ENCODE measurements around the gene EMILIN1. TPM values are rescaled to one million over a fixed set of nuclear protein-coding genes. Genes with fewer than 3 reads are reported as not detected.

EMILIN1 gene
- total and polyA plus RNA-seq, 2 donors (not counting 1 experiment from before 2014, with no cell fraction given): 46.8 to 187 TPM

DNA sequence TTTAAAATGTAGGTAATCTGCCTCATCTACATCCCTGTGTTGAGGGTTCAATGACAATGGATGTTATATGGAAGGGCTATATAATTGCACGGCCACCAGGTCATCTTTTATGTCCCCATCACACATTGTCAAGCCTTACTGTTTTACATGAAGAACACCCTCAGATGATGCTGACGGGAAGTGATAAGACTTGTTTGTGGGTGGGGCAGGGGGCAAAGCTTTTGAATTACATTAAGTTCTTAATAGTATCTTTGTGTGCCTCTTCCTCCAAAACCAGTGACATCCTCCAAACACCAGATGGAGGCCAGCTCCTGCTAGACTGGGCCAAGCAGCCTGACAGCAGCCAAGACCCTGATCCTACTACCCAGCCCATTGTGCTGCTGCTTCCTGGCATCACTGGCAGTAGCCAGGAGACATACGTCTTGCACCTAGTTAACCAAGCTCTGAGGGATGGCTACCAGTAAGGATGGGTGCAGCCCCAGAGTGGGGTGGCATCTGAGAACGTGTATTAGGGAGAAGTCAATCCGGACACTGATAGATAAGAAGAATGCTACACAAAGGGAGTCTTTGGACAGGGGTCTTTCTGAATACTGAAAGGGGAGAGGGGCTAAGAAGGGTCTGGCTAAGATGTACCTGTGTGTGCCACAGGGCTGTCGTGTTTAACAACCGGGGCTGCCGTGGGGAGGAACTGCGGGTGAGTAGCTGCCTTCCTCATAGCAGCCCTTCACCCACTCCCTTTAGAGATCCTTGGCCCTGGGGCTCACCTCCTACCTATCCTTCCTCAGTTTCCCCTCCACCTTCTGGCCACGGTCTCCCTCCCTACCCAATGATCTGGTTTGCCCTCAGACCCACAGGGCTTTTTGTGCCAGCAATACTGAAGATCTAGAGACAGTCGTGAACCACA lies 50.5 kb downstream of the EMILIN1 start:
- H3K9ac ChIP-seq (ENCODE audit: insufficient read depth, low read length): no peak overlapping the region
- DNase-seq (ENCODE audit: low read depth in 2 of 2): no peak
- H3K36me3 ChIP-seq (ENCODE audit: control insufficient read depth, insufficient read depth, low read length): peaks cover 18% of the 10 kb centered on the region
- H3K4me1 ChIP-seq (ENCODE audit: control insufficient read depth, extremely low read depth, insufficient read depth, low read length): peaks cover 4% of the 10 kb centered on the region
- H2AFZ ChIP-seq (ENCODE audit: low read length): no peak overlapping the region
- no peak overlapping the region for H3K27ac ChIP-seq (ENCODE audit: insufficient read depth, low read length)
- H4K20me1 ChIP-seq (ENCODE audit: control insufficient read depth, extremely low read depth, insufficient read depth, low read length): no peaks in the 10 kb centered on the region
- H3K4me2 ChIP-seq (ENCODE audit: extremely low read depth, insufficient read depth, low read length): no peak overlapping the region
- no peak overlapping the region for H3K4me3 ChIP-seq (replicated peaks in 1 of 4; ENCODE audit: control extremely low read depth in 1 of 4, insufficient read depth in 1 of 4, low read depth in 3 of 4, low read length in 4 of 4)
- H3K79me2 ChIP-seq (ENCODE audit: control insufficient read depth, insufficient read depth, low read length): peaks cover 12% of the 10 kb centered on the region
- TF ChIP-seq, protein P1, sequence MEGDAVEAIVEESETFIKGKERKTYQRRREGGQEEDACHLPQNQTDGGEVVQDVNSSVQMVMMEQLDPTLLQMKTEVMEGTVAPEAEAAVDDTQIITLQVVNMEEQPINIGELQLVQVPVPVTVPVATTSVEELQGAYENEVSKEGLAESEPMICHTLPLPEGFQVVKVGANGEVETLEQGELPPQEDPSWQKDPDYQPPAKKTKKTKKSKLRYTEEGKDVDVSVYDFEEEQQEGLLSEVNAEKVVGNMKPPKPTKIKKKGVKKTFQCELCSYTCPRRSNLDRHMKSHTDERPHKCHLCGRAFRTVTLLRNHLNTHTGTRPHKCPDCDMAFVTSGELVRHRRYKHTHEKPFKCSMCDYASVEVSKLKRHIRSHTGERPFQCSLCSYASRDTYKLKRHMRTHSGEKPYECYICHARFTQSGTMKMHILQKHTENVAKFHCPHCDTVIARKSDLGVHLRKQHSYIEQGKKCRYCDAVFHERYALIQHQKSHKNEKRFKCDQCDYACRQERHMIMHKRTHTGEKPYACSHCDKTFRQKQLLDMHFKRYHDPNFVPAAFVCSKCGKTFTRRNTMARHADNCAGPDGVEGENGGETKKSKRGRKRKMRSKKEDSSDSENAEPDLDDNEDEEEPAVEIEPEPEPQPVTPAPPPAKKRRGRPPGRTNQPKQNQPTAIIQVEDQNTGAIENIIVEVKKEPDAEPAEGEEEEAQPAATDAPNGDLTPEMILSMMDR (conservative IDR thresholded peaks at IDR 0.05 in 1 of 2, IDR thresholded peaks at IDR 0.05 in 1 of 2; ENCODE audit: low read depth in 1 of 2, low read length in 2 of 2): no peak
- no peak for TF ChIP-seq EZH2 (IDR thresholded peaks at IDR 0.05; ENCODE audit: low read length, missing control alignments)
- H3K27me3 ChIP-seq (ENCODE audit: control insufficient read depth, insufficient read depth, low read length): no peaks in the 10 kb centered on the region
- H3K9me3 ChIP-seq (ENCODE audit: control insufficient read depth, insufficient read depth, low read depth, low read length): no peaks in the 10 kb centered on the region

DNA sequence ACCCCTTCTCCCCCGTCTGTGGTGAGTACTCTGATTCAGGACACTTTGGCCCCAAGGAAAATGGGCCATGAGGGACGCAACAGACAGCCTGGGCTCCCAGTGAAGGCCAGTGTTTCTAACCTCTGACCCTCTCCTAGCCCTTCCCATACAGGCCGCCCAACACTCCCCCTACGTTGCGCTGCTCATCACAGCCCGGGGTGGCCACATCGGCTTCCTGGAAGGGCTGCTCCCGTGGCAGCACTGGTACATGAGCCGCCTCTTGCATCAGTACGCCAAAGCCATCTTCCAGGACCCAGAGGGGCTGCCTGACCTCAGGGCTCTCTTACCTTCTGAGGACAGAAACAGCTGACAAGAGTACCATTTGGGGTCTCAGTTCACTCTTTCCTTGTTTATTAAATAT lies 52.0 kb downstream of the EMILIN1 start:
- no peaks in the 10 kb centered on the region for H3K9me3 ChIP-seq (ENCODE audit: control insufficient read depth, insufficient read depth, low read depth, low read length)
- H3K27ac ChIP-seq (ENCODE audit: insufficient read depth, low read length): no peak overlapping the region
- H4K20me1 ChIP-seq (ENCODE audit: control insufficient read depth, extremely low read depth, insufficient read depth, low read length): no peaks in the 10 kb centered on the region
- no peak overlapping the region for H3K4me2 ChIP-seq (ENCODE audit: extremely low read depth, insufficient read depth, low read length)
- no peak overlapping the region for H3K4me3 ChIP-seq (replicated peaks in 1 of 4; ENCODE audit: control extremely low read depth in 1 of 4, insufficient read depth in 1 of 4, low read depth in 3 of 4, low read length in 4 of 4)
- peaks cover 18% of the 10 kb centered on the region for H3K36me3 ChIP-seq (ENCODE audit: control insufficient read depth, insufficient read depth, low read length)
- H2AFZ ChIP-seq (ENCODE audit: low read length): no peak overlapping the region
- no peak for DNase-seq (ENCODE audit: low read depth in 2 of 2)
- no peak overlapping the region for H3K9ac ChIP-seq (ENCODE audit: insufficient read depth, low read length)
- peaks cover 15% of the 10 kb centered on the region for H3K79me2 ChIP-seq (ENCODE audit: control insufficient read depth, insufficient read depth, low read length)
- no peak for TF ChIP-seq EZH2 (IDR thresholded peaks at IDR 0.05; ENCODE audit: low read length, missing control alignments)
- TF ChIP-seq, protein P1 (conservative IDR thresholded peaks at IDR 0.05 in 1 of 2, IDR thresholded peaks at IDR 0.05 in 1 of 2; ENCODE audit: low read depth in 1 of 2, low read length in 2 of 2): no peak
- peaks cover 4% of the 10 kb centered on the region for H3K4me1 ChIP-seq (ENCODE audit: control insufficient read depth, extremely low read depth, insufficient read depth, low read length)
- H3K27me3 ChIP-seq (ENCODE audit: control insufficient read depth, insufficient read depth, low read length): no peaks in the 10 kb centered on the region

DNA sequence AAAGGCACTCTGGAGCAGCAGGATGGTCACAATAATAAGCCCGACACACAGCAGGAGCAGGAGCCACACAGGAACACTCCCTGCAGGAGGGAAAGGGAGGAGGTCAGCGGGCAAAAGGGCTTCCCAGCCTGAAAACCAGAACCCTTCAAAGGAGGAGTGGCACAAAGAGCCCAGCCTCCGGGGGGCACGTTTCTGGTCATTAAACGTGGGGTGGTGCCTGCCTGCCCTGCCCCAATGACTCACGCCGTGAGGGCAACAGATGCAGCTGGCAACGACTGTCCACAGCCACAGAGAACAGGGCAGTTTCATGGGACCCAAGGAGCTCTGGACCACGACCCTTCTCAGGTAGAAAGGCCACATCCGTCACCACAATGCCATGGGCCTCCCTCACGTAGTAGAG lies 53.0 kb downstream of the EMILIN1 start:
- no peaks in the 10 kb centered on the region for H3K27me3 ChIP-seq (ENCODE audit: control insufficient read depth, insufficient read depth, low read length)
- H3K27ac ChIP-seq (ENCODE audit: insufficient read depth, low read length): no peak overlapping the region
- no peak overlapping the region for H3K4me3 ChIP-seq (replicated peaks in 1 of 4; ENCODE audit: control extremely low read depth in 1 of 4, insufficient read depth in 1 of 4, low read depth in 3 of 4, low read length in 4 of 4)
- H3K36me3 ChIP-seq (ENCODE audit: control insufficient read depth, insufficient read depth, low read length): peaks cover 18% of the 10 kb centered on the region
- H2AFZ ChIP-seq (ENCODE audit: low read length): no peak overlapping the region
- H3K79me2 ChIP-seq (ENCODE audit: control insufficient read depth, insufficient read depth, low read length): peaks cover 15% of the 10 kb centered on the region
- no peaks in the 10 kb centered on the region for H3K9me3 ChIP-seq (ENCODE audit: control insufficient read depth, insufficient read depth, low read depth, low read length)
- no peak for TF ChIP-seq EZH2 (IDR thresholded peaks at IDR 0.05; ENCODE audit: low read length, missing control alignments)
- TF ChIP-seq, protein P1 (conservative IDR thresholded peaks at IDR 0.05 in 1 of 2, IDR thresholded peaks at IDR 0.05 in 1 of 2; ENCODE audit: low read depth in 1 of 2, low read length in 2 of 2): no peak
- DNase-seq (ENCODE audit: low read depth in 2 of 2): no peak
- peaks cover 4% of the 10 kb centered on the region for H3K4me1 ChIP-seq (ENCODE audit: control insufficient read depth, extremely low read depth, insufficient read depth, low read length)
- H3K9ac ChIP-seq (ENCODE audit: insufficient read depth, low read length): no peak overlapping the region
- H4K20me1 ChIP-seq (ENCODE audit: control insufficient read depth, extremely low read depth, insufficient read depth, low read length): no peaks in the 10 kb centered on the region
- no peak overlapping the region for H3K4me2 ChIP-seq (ENCODE audit: extremely low read depth, insufficient read depth, low read length)

Data from fibroblast of lung (primary cell).